Esophagus muscularis mucosa (tissue), 3 donors: ENCODE results near the gene USPL1.

Experiments
- EP300 ChIP-seq: sonication (generic); formaldehyde crosslinking; IDR thresholded peaks from one replicate; pipeline ENCODE4 v1.6.1; 2017; ENCODE audit warnings: antibody characterized with exemption
- TF ChIP-seq, protein P1 (sequence below), 3 experiments: fragments of 200-600 bp in 2 of 3; fragments of 450-650 bp in 1 of 3; sonication (generic) in 2 of 3; IDR thresholded peaks; one replicate each; pipeline ENCODE4 v1.5.1; 2017 to 2019; ENCODE audit warnings: antibody characterized with exemption in 3 of 3, mild to moderate bottlenecking in 2 of 3, moderate library complexity in 1 of 3

DNA sequence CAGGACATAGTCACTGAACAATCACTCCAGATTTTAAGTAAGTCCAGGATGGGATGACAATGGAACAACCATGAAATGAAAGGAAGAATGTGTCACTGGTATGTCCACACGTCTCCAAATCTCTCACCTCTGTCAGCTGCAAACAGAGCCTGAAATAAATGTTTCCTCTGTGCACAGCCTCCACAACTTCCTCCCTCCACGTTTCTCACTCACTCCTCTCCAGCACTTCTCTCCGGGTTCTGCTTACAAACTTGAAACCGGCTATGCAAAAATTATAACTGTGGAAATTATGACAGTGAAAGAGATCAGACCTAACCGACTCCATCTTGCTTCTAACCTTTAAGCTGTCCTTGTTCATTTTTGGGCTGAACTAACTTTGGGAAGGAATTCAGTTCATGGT lies 82.6 kb downstream of the USPL1 start:
- TF ChIP-seq EP300, result no peak
- TF ChIP-seq, protein P1, sequence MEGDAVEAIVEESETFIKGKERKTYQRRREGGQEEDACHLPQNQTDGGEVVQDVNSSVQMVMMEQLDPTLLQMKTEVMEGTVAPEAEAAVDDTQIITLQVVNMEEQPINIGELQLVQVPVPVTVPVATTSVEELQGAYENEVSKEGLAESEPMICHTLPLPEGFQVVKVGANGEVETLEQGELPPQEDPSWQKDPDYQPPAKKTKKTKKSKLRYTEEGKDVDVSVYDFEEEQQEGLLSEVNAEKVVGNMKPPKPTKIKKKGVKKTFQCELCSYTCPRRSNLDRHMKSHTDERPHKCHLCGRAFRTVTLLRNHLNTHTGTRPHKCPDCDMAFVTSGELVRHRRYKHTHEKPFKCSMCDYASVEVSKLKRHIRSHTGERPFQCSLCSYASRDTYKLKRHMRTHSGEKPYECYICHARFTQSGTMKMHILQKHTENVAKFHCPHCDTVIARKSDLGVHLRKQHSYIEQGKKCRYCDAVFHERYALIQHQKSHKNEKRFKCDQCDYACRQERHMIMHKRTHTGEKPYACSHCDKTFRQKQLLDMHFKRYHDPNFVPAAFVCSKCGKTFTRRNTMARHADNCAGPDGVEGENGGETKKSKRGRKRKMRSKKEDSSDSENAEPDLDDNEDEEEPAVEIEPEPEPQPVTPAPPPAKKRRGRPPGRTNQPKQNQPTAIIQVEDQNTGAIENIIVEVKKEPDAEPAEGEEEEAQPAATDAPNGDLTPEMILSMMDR (IDR thresholded peaks at IDR 0.05), result no peak
